Activated effector memory CD4-positive, alpha-beta T cell treated with anti-CD3 and anti-CD28 coated beads, Interleukin-2, amount 50 U/mL, for 16 hours (primary cell): Measurements from ENCODE around the gene GALNT11.
A peak's percentile ranks its signal among the peaks of the same experiment; 100 is the strongest.
"Not testable (repeated sequence)": the region's sequence is repeated elsewhere in the genome, so short reads cannot be mapped to it uniquely, and the experiment has no call there.

Experiments
- DNase-seq: peaks from one replicate; pipeline ENCODE4 v3.0.0-alpha.2; 2020

The GALNT11 gene

DNA sequence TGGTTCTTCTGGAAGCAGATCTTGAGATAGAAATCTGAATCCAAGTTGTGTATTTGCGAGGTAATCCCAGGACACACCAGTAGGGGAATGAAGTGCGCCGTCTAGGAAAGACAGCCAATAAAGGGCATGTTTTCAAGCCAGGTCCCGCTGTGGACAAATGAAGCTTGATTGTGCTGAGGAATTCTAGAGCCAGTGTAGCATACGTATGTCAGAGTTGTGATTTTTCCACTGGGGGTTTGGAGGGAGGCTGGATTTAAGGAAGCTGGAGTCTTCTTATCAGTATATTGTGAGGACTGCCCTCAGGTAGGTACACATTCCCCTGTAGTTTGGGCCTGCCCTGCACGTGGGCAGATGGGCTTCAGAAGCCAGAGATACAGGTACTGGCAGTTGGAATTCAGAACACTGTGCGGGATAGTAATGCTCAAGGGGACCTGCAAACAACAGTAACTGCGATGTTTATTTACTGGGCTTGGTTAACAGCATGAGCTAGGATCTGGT, 50.9 kb downstream of the GALNT11 start:
- no peak for DNase-seq

- no peak for DNase-seq
Measured at GRCh38 chr7:152076940-152077933, 51.8 kb downstream of the GALNT11 start.

DNA sequence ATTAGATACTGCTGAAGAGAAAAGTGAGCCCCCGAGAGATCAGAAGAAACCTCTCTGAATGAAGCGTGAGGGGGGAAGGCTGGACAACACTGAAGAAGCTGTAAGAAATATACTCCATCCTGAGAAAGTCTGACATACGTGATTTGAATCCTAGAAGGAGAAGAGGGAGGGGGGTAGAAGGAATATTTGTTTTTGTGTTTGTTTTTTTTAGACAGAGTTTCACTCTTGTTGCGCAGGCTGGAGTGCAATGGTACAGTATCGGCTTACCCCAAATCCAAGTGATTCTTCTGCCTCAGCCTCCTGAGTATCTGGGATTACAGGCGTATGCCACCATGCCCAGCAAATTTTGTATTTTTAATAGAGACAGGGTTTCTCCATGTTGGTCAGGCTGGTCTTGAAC, 52.6 kb downstream of the GALNT11 start:
- no peak for DNase-seq

DNA sequence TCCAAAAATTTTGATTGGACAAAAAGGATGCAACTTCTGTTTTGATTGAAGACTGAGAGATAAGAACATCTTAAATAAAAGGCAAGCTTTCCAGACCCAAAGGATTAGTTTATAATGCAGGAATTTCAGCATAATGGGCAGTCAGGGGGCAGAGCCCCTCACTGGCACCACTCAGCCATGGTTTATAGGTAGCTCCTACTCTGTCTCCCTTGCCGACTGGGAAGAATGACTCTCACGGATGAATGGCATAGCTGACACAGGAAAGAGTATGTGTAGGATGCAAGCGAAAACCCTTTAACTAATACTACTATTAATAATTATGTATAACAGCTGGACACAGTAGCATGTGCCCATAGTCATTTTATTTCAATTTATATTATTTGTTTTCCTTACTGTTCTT, 53.3 kb downstream of the GALNT11 start:
- no peak for DNase-seq

DNA sequence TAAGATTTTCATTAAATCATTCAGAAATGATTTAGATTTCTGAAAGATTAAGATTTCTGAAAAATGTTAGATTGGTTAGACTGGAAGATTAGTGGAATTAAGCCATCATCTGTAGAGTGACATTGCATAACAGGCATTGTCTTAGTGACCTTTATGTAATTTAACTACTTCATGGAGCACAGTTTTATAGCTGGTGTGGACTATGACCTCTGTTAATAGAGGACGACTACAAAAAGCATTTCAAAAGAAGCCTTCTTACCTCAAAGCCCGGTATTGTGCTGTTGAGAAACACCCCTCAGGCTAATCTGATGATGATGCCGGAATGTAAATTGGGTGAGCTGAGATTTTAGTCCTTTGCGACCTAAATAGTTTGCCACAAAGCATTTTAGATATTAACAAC, 55.6 kb downstream of the GALNT11 start:
- DNase-seq, result no peak

- not testable (repeated sequence) for DNase-seq
Measured at GRCh38 chr7:152082073-152082721, 56.7 kb downstream of the GALNT11 start.

DNA sequence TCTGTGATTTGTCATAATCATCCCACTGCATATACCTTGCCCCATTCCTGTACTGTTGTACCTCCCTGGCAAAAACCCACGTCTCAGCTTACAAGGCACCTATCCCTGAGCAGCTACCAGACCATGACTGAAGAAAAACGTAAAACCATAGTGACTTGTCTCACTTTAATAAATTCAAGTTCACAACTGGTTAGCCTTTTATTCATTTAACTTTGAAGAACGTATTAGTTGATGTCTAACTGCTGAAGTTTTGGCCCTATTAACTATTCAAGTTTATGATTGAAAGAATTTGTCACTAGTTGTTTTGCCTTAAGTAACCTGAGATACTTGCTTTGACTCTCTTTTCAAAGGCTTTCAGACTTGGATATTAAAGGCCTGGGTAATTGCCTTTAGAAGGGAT, 59.7 kb downstream of the GALNT11 start:
- DNase-seq, result no peak

GRCh38 chr7:152086513-152086912, 61.0 kb downstream of the GALNT11 start:
- no peak for DNase-seq

- no peak for DNase-seq
Measured at GRCh38 chr7:152089183-152089582, 63.7 kb downstream of the GALNT11 start.

- DNase-seq, result no peak
Measured at GRCh38 chr7:152090747-152091146, 65.3 kb downstream of the GALNT11 start.

DNA sequence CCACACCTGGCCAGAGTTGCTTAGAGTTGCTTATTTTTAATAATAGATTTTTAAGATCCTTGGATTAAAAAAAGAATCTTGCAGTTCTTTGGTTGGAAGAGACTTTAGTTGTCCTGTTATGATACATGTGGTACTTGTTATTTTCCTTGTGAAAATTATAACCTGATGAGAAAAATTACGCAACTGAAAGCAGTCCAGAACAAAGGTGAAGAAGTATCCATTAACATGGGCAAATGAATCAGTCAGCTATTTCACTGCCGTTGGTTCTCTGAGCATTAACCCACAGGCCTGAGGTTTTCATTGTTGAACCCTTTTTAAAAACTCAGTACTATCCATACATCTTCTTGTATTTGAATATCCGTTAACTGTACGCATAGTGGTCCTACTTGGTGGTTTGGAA, 68.2 kb downstream of the GALNT11 start:
- DNase-seq, result no peak

GRCh38 chr7:152095771-152096170, 70.3 kb downstream of the GALNT11 start:
- DNase-seq, result no peak

DNA sequence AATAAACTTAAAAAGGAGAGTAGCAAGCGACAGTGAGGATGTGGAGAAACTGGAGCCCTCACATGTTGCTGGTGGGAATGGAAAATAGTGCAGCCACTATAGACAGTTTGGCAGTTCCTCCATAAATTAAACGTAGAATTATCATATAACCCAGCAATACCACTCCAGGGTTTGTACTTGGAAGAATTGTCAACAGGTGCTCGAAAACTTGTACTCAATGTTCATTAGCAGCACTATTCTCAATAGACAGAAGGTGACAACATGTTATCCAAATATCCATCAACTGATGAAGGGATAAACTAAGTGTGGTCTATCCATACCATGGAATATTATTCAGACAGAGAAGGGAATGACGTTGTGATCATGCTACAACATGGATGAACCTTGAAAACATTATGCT, 71.9 kb downstream of the GALNT11 start:
- DNase-seq, result no peak

GRCh38 chr7:152103066-152103465, 77.6 kb downstream of the GALNT11 start:
- no peak for DNase-seq

GRCh38 chr7:152103691-152104090, 78.2 kb downstream of the GALNT11 start:
- DNase-seq, result no peak

GRCh38 chr7:152105205-152105604, 79.7 kb downstream of the GALNT11 start:
- DNase-seq, result no peak

DNA sequence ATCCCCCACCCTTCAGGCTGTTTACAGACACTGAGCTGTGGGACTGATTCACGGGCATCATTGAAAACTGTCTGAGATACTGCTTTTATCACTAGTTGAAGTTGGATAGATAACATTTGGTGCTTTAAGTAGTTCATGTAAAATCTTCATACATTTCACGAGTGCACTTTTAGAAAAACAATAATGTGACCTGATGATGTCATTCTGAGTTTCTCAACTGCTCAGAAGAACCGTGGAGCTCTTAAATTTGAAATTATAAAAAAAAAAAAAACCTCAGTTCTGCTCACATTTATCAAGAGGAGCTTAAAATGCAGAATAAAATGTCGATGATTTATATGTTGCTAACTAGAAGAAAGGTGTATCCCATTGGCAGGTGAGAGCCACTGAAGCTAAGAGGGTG, 81.5 kb downstream of the GALNT11 start:
- no peak for DNase-seq

DNA sequence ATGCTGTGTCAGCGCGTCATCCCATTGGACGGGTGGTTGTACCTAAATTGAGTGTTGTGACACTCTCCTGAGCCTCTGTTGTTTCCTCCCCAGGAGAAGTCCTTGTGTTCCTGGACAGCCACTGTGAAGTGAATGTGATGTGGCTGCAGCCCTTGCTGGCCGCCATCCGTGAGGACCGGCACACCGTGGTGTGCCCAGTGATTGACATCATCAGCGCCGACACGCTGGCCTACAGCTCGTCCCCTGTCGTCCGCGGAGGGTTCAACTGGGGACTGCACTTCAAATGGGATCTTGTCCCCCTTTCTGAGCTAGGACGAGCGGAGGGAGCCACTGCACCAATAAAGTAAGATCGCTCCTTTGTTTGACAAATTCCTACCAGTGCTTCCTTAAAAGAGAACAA, 82.5 kb downstream of the GALNT11 start:
- DNase-seq, result no peak

DNA sequence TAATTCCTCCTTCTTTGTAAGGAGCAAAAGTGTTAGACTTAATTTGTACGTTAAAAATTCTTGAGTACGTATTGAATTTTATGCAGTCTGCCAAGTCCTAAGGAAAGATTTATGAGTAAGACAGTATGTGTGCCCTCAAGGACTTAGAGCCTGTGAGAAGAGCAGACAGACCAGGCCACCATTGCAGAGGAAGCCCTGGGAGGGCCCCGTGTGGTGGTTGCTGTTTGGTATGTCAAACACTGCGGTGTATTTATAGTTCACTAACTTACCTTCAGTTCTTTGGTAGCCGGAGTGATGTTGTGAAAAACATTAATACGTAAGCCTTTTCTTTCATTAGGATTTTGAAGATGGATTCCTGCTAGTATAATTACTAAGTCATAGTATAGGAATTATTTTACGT, 82.9 kb downstream of the GALNT11 start:
- no peak for DNase-seq

DNA sequence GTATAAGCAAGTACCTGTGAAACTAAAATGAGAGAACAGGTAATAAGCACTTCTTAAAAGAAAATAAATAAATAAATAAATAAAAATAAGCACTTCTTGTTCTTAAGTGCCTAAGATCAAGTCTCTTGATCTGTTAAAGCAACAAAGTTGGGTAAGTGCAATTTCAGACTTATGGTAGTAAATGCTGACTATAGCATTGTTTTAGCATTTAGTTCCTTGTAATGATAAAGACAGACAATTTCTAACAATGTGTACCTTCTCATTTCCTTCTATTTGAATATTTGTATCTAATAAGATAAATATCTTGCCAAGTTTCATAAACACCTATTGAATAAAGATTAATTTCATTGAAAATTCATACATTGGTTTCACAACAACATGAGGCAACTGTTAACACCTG, 87.4 kb downstream of the GALNT11 start:
- DNase-seq, result no peak

GRCh38 chr7:152115021-152115718, 89.7 kb downstream of the GALNT11 start:
- DNase-seq, result no peak

DNA sequence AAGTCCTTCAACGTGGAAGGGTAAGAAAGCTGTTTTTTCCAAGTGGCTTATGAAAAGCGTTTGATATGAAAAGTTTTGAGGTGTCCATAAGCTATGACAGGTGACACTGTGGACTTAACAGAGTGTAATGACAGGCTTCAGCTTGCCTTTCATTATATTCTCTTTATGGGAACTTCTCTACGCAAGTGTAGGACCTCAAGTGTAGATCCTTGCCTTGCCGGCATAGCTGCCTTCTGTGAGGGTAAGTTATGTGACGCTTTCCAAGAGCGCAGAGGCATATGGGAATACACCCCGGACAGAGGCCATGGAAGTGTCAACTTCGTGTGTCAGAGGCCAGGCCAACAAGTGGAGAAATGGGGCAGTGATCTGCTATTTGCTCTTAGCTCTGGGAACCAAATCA, 91.9 kb downstream of the GALNT11 start:
- no peak for DNase-seq

DNA sequence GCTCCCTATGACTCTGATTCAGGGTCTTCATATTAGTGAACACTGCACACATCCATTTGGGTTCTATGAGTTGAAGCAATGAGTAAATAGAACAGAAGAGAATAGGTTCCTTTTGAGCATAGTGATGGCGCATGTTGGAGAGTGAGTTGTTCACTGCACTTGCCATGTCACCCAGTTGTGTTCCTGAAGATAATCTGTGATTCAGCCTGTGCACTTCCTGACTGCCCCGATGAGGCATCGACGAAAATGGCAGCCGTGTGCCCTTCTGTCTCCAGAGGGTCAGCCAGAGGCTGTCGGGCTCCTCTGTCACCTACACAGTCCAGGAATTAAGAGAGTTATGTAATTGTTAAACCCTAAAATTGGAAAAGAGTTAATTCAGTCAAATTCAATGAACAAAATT, 94.7 kb downstream of the GALNT11 start:
- peak; percentile 21 for DNase-seq
